ENCODE measurements around the gene VPS52.

GRCh38 chr6:33297406-33297955 lies 25.8 kb upstream of the VPS52 start:
- TF ChIP-seq CTCF (IDR thresholded peaks at IDR 0.05; ENCODE audit: poor library complexity, severe bottlenecking) (no peak), EZH2 (IDR thresholded peaks at IDR 0.05; ENCODE audit: borderline replicate concordance, insufficient read depth, low read length, poor library complexity, severe bottlenecking) (no peak), TAF1 (IDR thresholded peaks at IDR 0.05; ENCODE audit: low read depth) (no peak), MXI1 (conservative IDR thresholded peaks at IDR 0.05; ENCODE audit: poor library complexity, severe bottlenecking) (no peak), REST (IDR thresholded peaks at IDR 0.05; ENCODE audit: borderline replicate concordance) (no peak), POLR2AphosphoS5 (IDR thresholded peaks at IDR 0.05) (no peak), EP300 (conservative IDR thresholded peaks at IDR 0.05; ENCODE audit: poor library complexity, severe bottlenecking) (no peak)

Measured in neural cell (in vitro differentiated cells).